ENCODE results near the gene CAPN1. TPM values are rescaled to one million over a fixed set of nuclear protein-coding genes. Genes with fewer than 3 reads are reported as not detected.
A peak's percentile ranks its signal among the peaks of the same experiment; 100 is the strongest.

Gene CAPN1
- total and polyA plus RNA-seq, 9 of the 15 experiments (the other 6 are each of a cell fraction or from before 2014, with no cell fraction given): 3.5 to 199 (median 61.6) TPM

- H3K27ac ChIP-seq (ENCODE audit: extremely low read depth, low read depth, low read length): no peak overlapping the region
These were observed 28.1 kb downstream of the CAPN1 start for GRCh38 chr11:65209711-65210360.

GRCh38 chr11:65210361-65210731 lies 28.6 kb downstream of the CAPN1 start:
- in situ Hi-C loops (cut with MboI): no loop called here
- WGBS (ENCODE audit: insufficient coverage, low coverage, missing lambda C conversion rate): 90% methylated on average over 14 of the region's 14 CpGs
- Histone ChIP-seq H4K20me1 (replicated peaks; ENCODE audit: control insufficient read depth, insufficient read depth, low read length) (no peaks in the 10 kb centered on the region), H3K79me2 (ENCODE audit: control insufficient read depth, insufficient read depth, low read length) (no peaks in the 10 kb centered on the region), H3K27me3 (ENCODE audit: control insufficient read depth in 2 of 2, insufficient read depth in 2 of 2, low read length in 2 of 2) (no peaks in the 10 kb centered on the region), H3K36me3 (ENCODE audit: control insufficient read depth, insufficient read depth, low read length) (peaks cover 63% of the 10 kb centered on the region; the same call in 2 of the 3 replicates), H2AFZ (ENCODE audit: low read depth, low read length) (no peak overlapping the region), H3K9me1 (ENCODE audit: control insufficient read depth, insufficient read depth, low read length) (peaks cover under 1% of the 10 kb centered on the region), H3K9me3 (replicated peaks; ENCODE audit: control insufficient read depth, insufficient read depth, low read depth, low read length) (no peaks in the 10 kb centered on the region), H3K27ac (ENCODE audit: extremely low read depth, low read depth, low read length) (no peak overlapping the region), H3K4me3 (no peak overlapping the region), H3K4me2 (ENCODE audit: insufficient read depth, low read length) (no peak overlapping the region), H3K9ac (ENCODE audit: insufficient read depth in 1 of 2, low read depth in 2 of 2, low read length in 2 of 2) (peak overlapping the region in 1 of 2 experiments; percentile 1; a peak in 1 of 4 replicates), H3K4me1 (replicated peaks in 1 of 2; ENCODE audit: control insufficient read depth in 2 of 2, insufficient read depth in 2 of 2, low read length in 2 of 2) (peaks cover 13 to 46% of the 10 kb centered on the region in 2 experiments; a peak in 4 of 5 replicates)
- FAIRE-seq: no peak
- intact Hi-C loops (cut with micrococcal nuclease): no loop called here
- POLR2A ChIA-PET: interaction anchor here (0.6 to 1.3 kb wide), 7 partner anchors 9 to 291 kb away, joined by 3 to 4 read pairs (median 3); no protein-coding TSS in a partner anchor
- DNase-seq (ENCODE audit: extremely low read depth in 1 of 4, low spot score in 3 of 4): no peak
- TF ChIP-seq NFIC (IDR thresholded peaks at IDR 0.05): peak; percentile 84
- no peak for TF ChIP-seq HMGN3 (IDR thresholded peaks at IDR 0.05; ENCODE audit: borderline replicate concordance, extremely low read depth, insufficient read length, low read depth, low read length)
- 0 out of 2 replicates have a peak, but pooled peaks have one; percentile 35 for TF ChIP-seq ZBTB33 (CRISPR knock-in tag; IDR thresholded peaks at IDR 0.05)
- no peak for TF ChIP-seq RB1 (IDR thresholded peaks at IDR 0.05; ENCODE audit: low read depth)
- TF ChIP-seq POLR2G (IDR thresholded peaks at IDR 0.05; ENCODE audit: low read depth, low read length): peak; percentile 7; the same call in 1 of the 2 replicates
- no TSS peak for BruUV-seq (replicated peaks)
- ATAC-seq: no peak
- CTCF ChIA-PET (ENCODE audit: low intra/inter-chr PET ratio): no interaction called here

More at GRCh38 chr11:65209711-65210360, 28.1 kb downstream of the CAPN1 start:
- intact Hi-C loops (cut with micrococcal nuclease): no loop called here
- in situ Hi-C loops (cut with MboI): no loop called here
- ATAC-seq: no peak
- TF ChIP-seq ZNF444 (CRISPR knock-in tag; IDR thresholded peaks at IDR 0.05) (no peak), ZNF583 (CRISPR knock-in tag; IDR thresholded peaks at IDR 0.05) (no peak), FUS (optimal IDR thresholded peaks at IDR 0.05; ENCODE audit: low read depth, low read length) (no peak), ZNF76 (CRISPR knock-in tag; IDR thresholded peaks at IDR 0.05; ENCODE audit: borderline replicate concordance) (no peak), POLR2G (IDR thresholded peaks at IDR 0.05; ENCODE audit: low read depth, low read length) (peak; percentile 29; the same call in 1 of the 2 replicates)
- no peaks in the 10 kb centered on the region for H3K27me3 ChIP-seq (ENCODE audit: control insufficient read depth in 2 of 2, insufficient read depth in 2 of 2, low read length in 2 of 2)
- 0 out of 4 replicates have a peak overlapping the region, but pooled peaks of 1 of the 2 experiments have one; percentile 1 for H3K9ac ChIP-seq (ENCODE audit: insufficient read depth in 1 of 2, low read depth in 2 of 2, low read length in 2 of 2)
- H4K20me1 ChIP-seq (replicated peaks; ENCODE audit: control insufficient read depth, insufficient read depth, low read length): no peaks in the 10 kb centered on the region
- H3K9me3 ChIP-seq (replicated peaks; ENCODE audit: control insufficient read depth, insufficient read depth, low read depth, low read length): no peaks in the 10 kb centered on the region
- peaks cover 68% of the 10 kb centered on the region; the same call in 2 of the 3 replicates for H3K36me3 ChIP-seq (ENCODE audit: control insufficient read depth, insufficient read depth, low read length)
- peaks cover 13 to 47% of the 10 kb centered on the region in 2 experiments; a peak in 4 of 5 replicates for H3K4me1 ChIP-seq (replicated peaks in 1 of 2; ENCODE audit: control insufficient read depth in 2 of 2, insufficient read depth in 2 of 2, low read length in 2 of 2)
- FAIRE-seq: no peak
- WGBS (ENCODE audit: insufficient coverage, low coverage, missing lambda C conversion rate): 98% methylated on average over 17 of the region's 20 CpGs
- ChIA-PET CTCF (ENCODE audit: low intra/inter-chr PET ratio) (no interaction called here), POLR2A (interaction anchor here (0.7 to 1.2 kb wide), 4 partner anchors 9 to 37 kb away, joined by 3 to 4 read pairs (median 3); no protein-coding TSS in a partner anchor)
- H3K9me1 ChIP-seq (ENCODE audit: control insufficient read depth, insufficient read depth, low read length): no peaks in the 10 kb centered on the region
- no peak overlapping the region for H3K4me2 ChIP-seq (ENCODE audit: insufficient read depth, low read length)
- DNase-seq (ENCODE audit: extremely low read depth in 1 of 4, low spot score in 3 of 4): no peak
- no peak overlapping the region for H3K4me3 ChIP-seq
- H2AFZ ChIP-seq (ENCODE audit: low read depth, low read length): no peak overlapping the region
- H3K79me2 ChIP-seq (ENCODE audit: control insufficient read depth, insufficient read depth, low read length): no peaks in the 10 kb centered on the region
- BruUV-seq (replicated peaks): no TSS peak

All from K562 (cell line).